GM18526 (cell line): ENCODE data around the gene ICE2.
A peak's percentile ranks its signal among the peaks of the same experiment; 100 is the strongest.

Source experiments
- POLR2A ChIP-seq: IDR thresholded peaks from 3 replicates; pipeline ENCODE4 v1.6.1; 2011; ENCODE audit not compliant: insufficient read length; ENCODE audit errors: extremely low read depth

ICE2 gene

GRCh38 chr15:60406513-60407414 lies 72.2 kb downstream of the ICE2 start:
- TF ChIP-seq POLR2A, result no peak

DNA sequence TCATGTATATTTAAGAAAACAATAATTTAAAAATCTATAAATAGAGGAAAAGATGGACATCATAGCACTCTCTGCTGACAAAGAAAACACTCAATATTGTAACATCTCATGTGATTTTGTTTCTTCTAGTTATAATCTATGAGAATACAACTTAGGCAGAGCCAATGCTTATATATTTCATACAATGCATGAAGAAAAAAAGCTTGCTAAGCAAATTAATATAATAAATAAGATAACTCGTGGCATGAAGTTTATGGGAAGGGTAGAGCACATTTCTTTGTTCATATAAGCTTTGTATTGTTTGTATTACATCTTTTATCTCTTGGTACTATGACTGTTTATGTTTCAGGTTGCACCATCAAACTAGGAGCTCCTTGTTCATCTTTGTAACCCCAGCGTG lies 73.5 kb downstream of the ICE2 start:
- TF ChIP-seq POLR2A, result no peak

- no peak for TF ChIP-seq POLR2A
Observed at GRCh38 chr15:60400944-60401343, 78.0 kb downstream of the ICE2 start.

GRCh38 chr15:60399931-60400330 lies 79.0 kb downstream of the ICE2 start:
- no peak for TF ChIP-seq POLR2A

- TF ChIP-seq POLR2A, result no peak
Observed at GRCh38 chr15:60399246-60399915, 79.6 kb downstream of the ICE2 start.

- peak; percentile 92 for TF ChIP-seq POLR2A
Observed at GRCh38 chr15:60397772-60398445, 81.0 kb downstream of the ICE2 start, which contains the start of gene ANXA2. TSS of gene ANXA2 (minus strand) at chr15:60397986. CDS start at chr15:60386075, 11,911 bp downstream.

DNA sequence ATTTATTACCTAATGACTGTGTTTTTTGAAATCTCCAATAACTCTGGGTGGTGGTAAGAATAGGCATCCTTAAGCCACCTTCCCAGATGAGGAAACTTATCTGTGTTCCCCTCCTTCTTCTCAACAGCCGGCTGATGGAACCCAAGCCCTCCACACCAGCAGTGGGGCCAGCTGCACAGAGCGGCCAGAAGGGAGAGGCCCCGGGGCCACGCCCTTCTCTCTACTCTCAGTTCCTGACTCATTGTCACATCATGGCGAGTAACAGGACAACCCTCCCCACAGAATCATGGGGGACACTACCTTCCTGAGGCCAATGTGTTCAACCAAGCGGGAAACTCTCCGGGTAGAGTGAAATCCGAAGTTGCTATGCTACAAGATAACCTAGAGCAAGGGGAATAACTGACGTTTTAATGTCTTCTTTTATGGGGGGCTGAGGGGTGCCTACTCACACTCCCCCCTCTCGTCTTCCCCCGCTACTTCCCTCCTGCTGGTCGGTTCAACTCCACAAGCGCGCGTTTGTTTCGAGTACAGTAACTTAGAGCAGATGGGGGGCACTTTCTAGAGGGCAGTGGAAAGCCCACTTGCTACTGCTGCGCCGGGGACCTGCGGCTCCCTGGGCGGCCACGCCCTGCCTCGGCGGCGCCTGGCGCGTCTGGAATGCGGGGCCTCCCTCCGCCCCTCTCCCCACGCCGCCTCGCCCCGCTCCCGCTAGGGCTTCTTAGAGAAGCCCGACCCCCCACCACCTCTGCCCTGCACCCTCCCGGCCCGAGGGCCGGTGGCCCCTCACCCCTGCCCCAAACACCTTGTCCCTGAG lies 81.8 kb downstream of the ICE2 start:
- TF ChIP-seq POLR2A, result peak; percentile 23

- TF ChIP-seq POLR2A, result no peak
Observed at GRCh38 chr15:60396560-60396957, 82.4 kb downstream of the ICE2 start.

- TF ChIP-seq POLR2A, result no peak
Observed at GRCh38 chr15:60396100-60396499, 82.8 kb downstream of the ICE2 start.

DNA sequence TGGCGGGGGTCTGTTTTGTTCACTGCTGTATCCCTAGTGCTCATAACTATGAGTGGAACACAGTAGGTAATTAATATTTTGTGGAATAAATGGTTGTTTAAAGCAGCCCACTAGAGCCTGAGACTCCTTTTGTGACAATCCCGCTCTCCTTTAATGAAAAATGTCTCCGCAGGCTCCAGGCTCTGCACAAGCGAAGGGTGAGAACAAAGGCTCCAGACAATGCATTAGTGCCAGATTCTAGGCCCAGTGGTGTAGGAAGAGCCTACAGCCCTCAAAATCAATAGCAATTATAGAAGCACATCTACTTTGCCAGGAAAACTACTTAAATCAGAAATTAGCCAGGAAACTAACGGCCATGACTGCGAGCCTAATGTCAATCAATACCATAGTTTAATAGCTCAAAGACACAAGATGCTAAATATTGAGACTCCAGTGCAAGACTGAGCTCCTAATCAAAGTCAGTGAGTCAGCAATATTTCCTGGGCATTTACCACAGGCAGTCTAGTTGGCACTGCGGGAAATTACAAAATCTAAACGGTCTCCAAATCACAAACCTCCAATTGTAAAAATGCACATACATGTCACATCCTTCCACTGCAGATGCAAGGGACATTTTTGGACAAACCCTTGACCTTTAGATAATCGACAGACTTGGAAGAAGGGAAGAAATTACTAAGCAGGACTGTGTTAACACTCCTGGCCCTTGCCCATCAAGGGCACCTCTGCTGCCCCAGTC lies 83.5 kb downstream of the ICE2 start:
- no peak for TF ChIP-seq POLR2A

DNA sequence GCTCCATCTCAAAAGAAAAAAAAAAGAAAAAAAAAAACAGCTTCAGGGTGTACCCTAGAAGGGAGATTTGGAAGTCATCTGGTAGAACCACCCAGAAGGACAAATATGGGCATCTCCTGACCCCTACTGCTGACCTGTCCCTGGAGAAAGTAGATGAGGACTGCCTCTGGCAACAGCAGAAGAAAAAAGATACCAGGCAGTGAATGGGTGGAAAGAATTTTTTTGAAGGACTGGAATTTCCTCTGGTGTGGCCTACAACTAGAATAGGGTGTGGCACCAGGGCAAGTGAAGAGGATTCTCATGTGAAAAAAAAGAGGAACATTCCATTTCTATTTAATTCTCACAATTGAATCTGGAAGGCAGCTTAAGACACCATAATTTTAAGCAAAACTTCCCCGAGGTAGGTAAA lies 84.2 kb downstream of the ICE2 start:
- TF ChIP-seq POLR2A, result no peak

DNA sequence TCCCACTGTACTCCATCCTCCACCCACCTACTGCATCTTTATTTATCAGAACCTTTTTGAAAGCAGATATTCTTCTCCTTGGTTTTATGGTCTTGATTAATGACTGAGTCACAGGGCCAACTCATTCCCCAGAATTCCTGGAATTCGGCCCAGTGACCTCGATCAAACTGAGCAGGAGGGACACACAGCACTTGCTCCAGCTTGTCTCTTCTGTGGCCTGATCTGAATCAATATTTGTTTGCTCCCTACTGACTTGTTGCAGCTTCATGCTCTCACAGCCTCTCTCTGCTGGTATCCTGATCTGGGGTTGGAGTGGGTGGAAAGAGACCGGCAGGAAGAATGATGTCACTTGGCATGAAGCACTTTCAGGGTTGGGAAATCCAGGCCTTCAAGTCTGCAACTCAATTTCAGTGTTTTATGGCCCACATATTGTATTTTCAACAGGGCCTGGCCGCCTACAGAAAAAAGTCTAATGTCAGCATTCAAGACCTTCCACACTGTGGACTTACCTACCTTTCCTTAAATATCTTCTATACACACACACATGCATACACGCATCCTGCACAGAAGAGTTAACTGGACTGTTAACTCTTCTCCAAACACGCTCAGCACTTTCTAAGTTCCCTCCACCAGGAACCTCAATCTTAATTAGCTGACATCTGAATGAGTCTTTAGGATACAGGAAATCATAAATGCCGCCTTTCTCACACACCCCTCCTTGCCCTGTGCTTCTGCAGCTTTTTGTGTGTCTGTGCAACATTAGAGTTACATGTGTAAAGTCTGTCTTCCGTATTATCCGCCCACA lies 85.8 kb downstream of the ICE2 start:
- TF ChIP-seq POLR2A, result no peak

GRCh38 chr15:60392601-60392985 lies 86.3 kb downstream of the ICE2 start:
- no peak for TF ChIP-seq POLR2A
